Trophoblast cell (in vitro differentiated cells and primary cell): ENCODE results near the gene QRSL1.
"Not testable (repeated sequence)": the region's sequence is repeated elsewhere in the genome, so short reads cannot be mapped to it uniquely, and the experiment has no call there.

Experiments
- DNase-seq, 2 donors: peaks; one replicate each; pipeline ENCODE4 v3.0.0-alpha.2; 2016
- H2AFZ ChIP-seq: 2 replicates; pipeline ENCODE4 v1.6.1; 2013; ENCODE audit warnings: low read length, moderate library complexity, mild to moderate bottlenecking; ENCODE audit not compliant: insufficient read depth, poor library complexity
- H2AK5ac ChIP-seq: 2 replicates; pipeline ENCODE4 v1.6.1; 2013; ENCODE audit warnings: mild to moderate bottlenecking, low read length
- H2BK120ac ChIP-seq: 2 replicates; pipeline ENCODE4 v1.6.1; 2013; ENCODE audit warnings: low read length, mild to moderate bottlenecking, moderate library complexity; ENCODE audit not compliant: insufficient read depth, poor library complexity
- H2BK12ac ChIP-seq: 2 replicates; pipeline ENCODE4 v1.6.1; 2013; ENCODE audit warnings: mild to moderate bottlenecking, low read length, moderate library complexity
- H2BK5ac ChIP-seq: 2 replicates; pipeline ENCODE4 v1.6.1; 2013; ENCODE audit warnings: low read length, low read depth, moderate library complexity, mild to moderate bottlenecking; ENCODE audit not compliant: poor library complexity
- H3K14ac ChIP-seq: 2 replicates; pipeline ENCODE4 v1.6.1; 2013; ENCODE audit warnings: mild to moderate bottlenecking, low read length
- H3K18ac ChIP-seq: 2 replicates; pipeline ENCODE4 v1.6.1; 2013; ENCODE audit warnings: mild to moderate bottlenecking, low read length
- H3K23ac ChIP-seq: 2 replicates; pipeline ENCODE4 v1.6.1; 2013; ENCODE audit warnings: low read length
- H3K27ac ChIP-seq: 2 replicates; pipeline ENCODE4 v1.5.1; 2013; ENCODE audit warnings: low read depth, mild to moderate bottlenecking, inconsistent platforms, low read length, moderate library complexity
- H3K27me3 ChIP-seq: 2 replicates; pipeline ENCODE4 v1.6.1; 2013; ENCODE audit warnings: inconsistent platforms, mild to moderate bottlenecking, low read length, moderate library complexity; ENCODE audit not compliant: insufficient read depth
- H3K36me3 ChIP-seq, 2 experiments: 1 replicate in 1 of 2; 2 replicates in 1 of 2; pipeline ENCODE4 v1.6.1; 2013; ENCODE audit warnings: low read length in 2 of 2, mild to moderate bottlenecking in 2 of 2, moderate library complexity in 1 of 2; ENCODE audit not compliant: insufficient read depth in 2 of 2, control insufficient read depth in 1 of 2
- H3K4ac ChIP-seq: 2 replicates; pipeline ENCODE4 v1.6.1; 2013; ENCODE audit warnings: low read depth, mild to moderate bottlenecking, low read length, moderate library complexity
- H3K4me1 ChIP-seq, 2 experiments: 1 replicate in 1 of 2; 2 replicates in 1 of 2; pipeline ENCODE4 v1.6.1; 2013; ENCODE audit warnings: low read length in 2 of 2, mild to moderate bottlenecking in 2 of 2, moderate library complexity in 1 of 2; ENCODE audit not compliant: insufficient read depth in 2 of 2, control insufficient read depth in 1 of 2
- H3K4me2 ChIP-seq: 2 replicates; pipeline ENCODE4 v1.6.1; 2013; ENCODE audit warnings: inconsistent platforms, mild to moderate bottlenecking, low read length, moderate library complexity
- H3K4me3 ChIP-seq: 2 replicates; pipeline ENCODE4 v1.5.1; 2013; ENCODE audit warnings: mild to moderate bottlenecking, low read depth, low read length, inconsistent platforms
- H3K79me1 ChIP-seq: one replicate; pipeline ENCODE4 v1.6.1; 2013; ENCODE audit warnings: low read length
- H3K79me2 ChIP-seq: 2 replicates; pipeline ENCODE4 v1.6.1; 2013; ENCODE audit warnings: low read length, mild to moderate bottlenecking; ENCODE audit not compliant: control insufficient read depth, insufficient read depth, poor library complexity
- H3K9ac ChIP-seq: 2 replicates; pipeline ENCODE4 v1.6.1; 2013; ENCODE audit warnings: mild to moderate bottlenecking, low read length
- H3K9me3 ChIP-seq: 2 replicates; pipeline ENCODE4 v1.6.1; 2013; ENCODE audit warnings: low read depth, mild to moderate bottlenecking, control low read depth, inconsistent platforms, low read length; ENCODE audit not compliant: insufficient read depth
- H4K12ac ChIP-seq: 2 replicates; pipeline ENCODE4 v1.6.1; 2013; ENCODE audit warnings: low read depth, mild to moderate bottlenecking, low read length, moderate library complexity
- H4K8ac ChIP-seq: 2 replicates; pipeline ENCODE4 v1.6.1; 2013; ENCODE audit warnings: low read depth, mild to moderate bottlenecking, low read length, moderate library complexity
- H4K91ac ChIP-seq: one replicate; pipeline ENCODE4 v1.6.1; 2013; ENCODE audit warnings: low read depth, mild to moderate bottlenecking, low read length, moderate library complexity
- WGBS: extraction: QIAGEN DNeasy Blood & Tissue Kit; methylation state at CpG from one replicate; pipeline ENCODE4 v1.1.7; 2013; ENCODE audit warnings: missing lambda C conversion rate; ENCODE audit not compliant: insufficient read length, insufficient coverage; ENCODE audit errors: extremely low coverage; 5-methylcytosine and 5-hydroxymethylcytosine counted together

Gene QRSL1

GRCh38 chr6:106693418-106693817 lies 64.0 kb downstream of the QRSL1 start:
- Histone ChIP-seq H3K79me1 (no peaks in the 10 kb centered on the region), H2BK12ac (no peak overlapping the region), H2AK5ac (no peak overlapping the region), H4K8ac (no peak overlapping the region), H4K12ac (no peak overlapping the region), H2BK120ac (no peak overlapping the region), H3K4me1 (no peaks in the 10 kb centered on the region), H3K18ac (no peak overlapping the region), H3K9me3 (peaks cover 2% of the 10 kb centered on the region), H4K91ac (no peak overlapping the region), H3K4me3 (no peak overlapping the region), H3K23ac (no peak overlapping the region), H3K27ac (no peak overlapping the region), H2BK5ac (no peak overlapping the region), H3K14ac (no peak overlapping the region), H2AFZ (no peak overlapping the region), H3K4ac (no peak overlapping the region), H3K4me2 (no peak overlapping the region), H3K79me2 (no peaks in the 10 kb centered on the region), H3K9ac (no peak overlapping the region), H3K36me3 (no peaks in the 10 kb centered on the region), H3K27me3 (no peaks in the 10 kb centered on the region)
- DNase-seq: no peak
- no CpG with 5 or more reads among the region's 2 CpGs for WGBS

GRCh38 chr6:106694343-106694742 lies 65.0 kb downstream of the QRSL1 start:
- no peak overlapping the region for H2BK12ac ChIP-seq
- no peak overlapping the region for H2BK5ac ChIP-seq
- H3K27me3 ChIP-seq: no peaks in the 10 kb centered on the region
- no peak overlapping the region for H4K91ac ChIP-seq
- H2AK5ac ChIP-seq: no peak overlapping the region
- H3K18ac ChIP-seq: no peak overlapping the region
- no CpG with 5 or more reads among the region's 8 CpGs for WGBS
- H3K23ac ChIP-seq: no peak overlapping the region
- no peaks in the 10 kb centered on the region for H3K79me1 ChIP-seq
- peaks cover 2% of the 10 kb centered on the region for H3K9me3 ChIP-seq
- H4K12ac ChIP-seq: no peak overlapping the region
- no peak overlapping the region for H4K8ac ChIP-seq
- H3K4me1 ChIP-seq: no peaks in the 10 kb centered on the region
- no peaks in the 10 kb centered on the region for H3K36me3 ChIP-seq
- H3K79me2 ChIP-seq: no peaks in the 10 kb centered on the region
- H3K9ac ChIP-seq: no peak overlapping the region
- no peak overlapping the region for H3K14ac ChIP-seq
- no peak overlapping the region for H3K4me2 ChIP-seq
- no peak overlapping the region for H3K27ac ChIP-seq
- no peak overlapping the region for H3K4me3 ChIP-seq
- no peak overlapping the region for H2AFZ ChIP-seq
- H2BK120ac ChIP-seq: no peak overlapping the region
- no peak overlapping the region for H3K4ac ChIP-seq
- DNase-seq: no peak

GRCh38 chr6:106700581-106700980 lies 71.2 kb downstream of the QRSL1 start:
- Histone ChIP-seq H4K91ac (no peak overlapping the region), H3K4me3 (no peak overlapping the region), H3K4me1 (no peaks in the 10 kb centered on the region), H4K12ac (no peak overlapping the region), H3K79me2 (no peaks in the 10 kb centered on the region), H2BK5ac (no peak overlapping the region), H3K9me3 (peaks cover 2% of the 10 kb centered on the region), H3K18ac (no peak overlapping the region), H3K9ac (no peak overlapping the region), H3K79me1 (no peaks in the 10 kb centered on the region), H3K27me3 (no peaks in the 10 kb centered on the region), H3K27ac (no peak overlapping the region), H2BK120ac (no peak overlapping the region), H3K36me3 (no peaks in the 10 kb centered on the region), H4K8ac (no peak overlapping the region), H2AFZ (no peak overlapping the region), H3K4me2 (no peak overlapping the region), H3K23ac (no peak overlapping the region), H3K14ac (no peak overlapping the region), H2AK5ac (no peak overlapping the region), H2BK12ac (no peak overlapping the region), H3K4ac (no peak overlapping the region)
- DNase-seq: peak in 1 of 2 donors; percentile 52

- H3K14ac ChIP-seq, H2BK5ac ChIP-seq, H2AK5ac ChIP-seq, H3K4me3 ChIP-seq, H3K4me2 ChIP-seq, H3K27ac ChIP-seq, H3K36me3 ChIP-seq, H4K12ac ChIP-seq, H4K91ac ChIP-seq, H3K79me2 ChIP-seq, H3K27me3 ChIP-seq, H2BK12ac ChIP-seq, H3K9ac ChIP-seq, H4K8ac ChIP-seq, H3K4ac ChIP-seq, H3K18ac ChIP-seq, H3K9me3 ChIP-seq, H2AFZ ChIP-seq, H3K4me1 ChIP-seq, H3K79me1 ChIP-seq, H3K23ac ChIP-seq, H2BK120ac ChIP-seq: not testable (repeated sequence)
- DNase-seq: peak; percentile 62 to 82
- WGBS: no CpG with 5 or more reads among the region's 3 CpGs
Measured at GRCh38 chr6:106701201-106701600, 71.8 kb downstream of the QRSL1 start.
